KG1 (cell line): ENCODE measurements around the gene AMACR.
"Not testable (repeated sequence)": the region's sequence is repeated elsewhere in the genome, so short reads cannot be mapped to it uniquely, and the experiment has no call there.

Experiments used
- DNase-seq: peaks from one replicate; lab custom pipeline; 2025; lab: John Stamatoyannopoulos, UW

The AMACR gene

GRCh38 chr5:33966805-33967204 lies 41.0 kb downstream of the AMACR start:
- no peak for DNase-seq

- no peak for DNase-seq
Observed at GRCh38 chr5:33964132-33964700, 43.6 kb downstream of the AMACR start.

GRCh38 chr5:33958176-33958575 lies 49.7 kb downstream of the AMACR start:
- no peak for DNase-seq

- no peak for DNase-seq
Observed at GRCh38 chr5:33957577-33958150, 50.2 kb downstream of the AMACR start.

- DNase-seq, result not testable (repeated sequence)
Observed at GRCh38 chr5:33952175-33952574, 55.7 kb downstream of the AMACR start.

GRCh38 chr5:33944543-33945132 lies 63.2 kb downstream of the AMACR start:
- DNase-seq, result no peak

- DNase-seq, result no peak
Observed at GRCh38 chr5:33941090-33941489, 66.8 kb downstream of the AMACR start.

- no peak for DNase-seq
Observed at GRCh38 chr5:33939556-33940262, 68.1 kb downstream of the AMACR start.

- DNase-seq, result no peak
Observed at GRCh38 chr5:33938881-33939280, 69.0 kb downstream of the AMACR start.

GRCh38 chr5:33938507-33938796 lies 69.4 kb downstream of the AMACR start:
- no peak for DNase-seq

GRCh38 chr5:33937707-33938506 lies 69.9 kb downstream of the AMACR start:
- no peak for DNase-seq

- DNase-seq, result no peak
Observed at GRCh38 chr5:33937017-33937706, 70.7 kb downstream of the AMACR start.

GRCh38 chr5:33936381-33937016 lies 71.4 kb downstream of the AMACR start, which contains the start of gene RXFP3:
Gene RXFP3, plus strand, starts transcription at chr5:33936386. Its CDS starts 355 bp downstream, at chr5:33936741.
- DNase-seq, result no peak
